Astrocyte (in vitro differentiated cells and primary cell): ENCODE measurements around the gene IBA57.

Experiments
- CTCF ChIP-seq: IDR thresholded peaks from 2 replicates; pipeline ENCODE4 v1.5.1; 2011; ENCODE audit warnings: low read depth, mild to moderate bottlenecking, inconsistent platforms, low read length, moderate library complexity; ENCODE audit not compliant: insufficient read depth
- EZH2 ChIP-seq: IDR thresholded peaks from 2 replicates; pipeline ENCODE4 v1.6.1; 2012; ENCODE audit warnings: mild to moderate bottlenecking, low read length, inconsistent platforms; ENCODE audit not compliant: insufficient read depth

GRCh38 chr1:228181645-228182034, 16.0 kb downstream of the IBA57 start:
- no peak for TF ChIP-seq CTCF
- TF ChIP-seq EZH2: no peak
